IMR-90 (cell line): ENCODE results near the gene KRT7.

Experiments used
- CTCF ChIP-seq: conservative IDR thresholded peaks from 2 replicates; pipeline ENCODE4 v1.5.1; 2012; ENCODE audit warnings: mild to moderate bottlenecking, low read depth, low read length, improper control_type of control experiment
- POLR2A ChIP-seq: IDR thresholded peaks from 2 replicates; pipeline ENCODE4 v1.6.1; 2012; ENCODE audit warnings: mild to moderate bottlenecking, low read depth, low read length
- RAD21 ChIP-seq: IDR thresholded peaks from 2 replicates; pipeline ENCODE4 v1.6.1; 2012; ENCODE audit warnings: low read length, improper control_type of control experiment

DNA sequence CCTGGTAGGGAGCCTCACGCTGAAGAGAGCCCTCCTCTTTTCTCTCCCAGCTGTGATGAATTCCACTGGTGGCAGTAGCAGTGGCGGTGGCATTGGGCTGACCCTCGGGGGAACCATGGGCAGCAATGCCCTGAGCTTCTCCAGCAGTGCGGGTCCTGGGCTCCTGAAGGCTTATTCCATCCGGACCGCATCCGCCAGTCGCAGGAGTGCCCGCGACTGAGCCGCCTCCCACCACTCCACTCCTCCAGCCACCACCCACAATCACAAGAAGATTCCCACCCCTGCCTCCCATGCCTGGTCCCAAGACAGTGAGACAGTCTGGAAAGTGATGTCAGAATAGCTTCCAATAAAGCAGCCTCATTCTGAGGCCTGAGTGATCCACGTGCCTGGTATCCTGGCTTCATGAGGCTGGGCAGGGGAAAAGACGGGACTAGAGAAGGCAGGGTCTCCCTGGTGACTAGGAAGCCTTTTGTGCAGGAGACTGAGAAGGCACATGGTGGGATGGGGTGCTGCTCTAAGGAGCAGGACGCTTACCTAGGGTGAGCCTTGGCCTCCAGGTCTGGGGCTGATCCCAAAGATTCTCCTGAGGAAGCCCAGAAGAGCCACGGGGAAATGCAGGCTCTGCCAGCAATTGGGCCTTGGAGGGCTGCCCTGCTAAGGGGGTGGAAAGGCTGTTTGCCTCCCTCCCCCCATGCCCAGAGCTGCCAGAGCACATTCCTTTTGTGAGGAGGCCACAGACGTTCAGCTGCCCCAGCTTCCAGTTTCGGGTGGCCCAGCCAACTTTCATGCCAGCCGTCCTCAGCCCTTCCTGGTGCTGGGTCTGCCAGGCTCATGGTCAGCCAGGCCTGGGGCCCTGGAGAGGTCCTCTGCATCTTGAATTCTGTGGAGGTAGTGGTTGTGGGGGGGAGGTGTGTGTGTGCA, 15.8 kb downstream of the KRT7 start:
- no peak for TF ChIP-seq CTCF
- TF ChIP-seq RAD21, result no peak
- TF ChIP-seq POLR2A, result no peak
